ENCODE data around the gene NFATC1.
"Not testable (repeated sequence)": the region's sequence is repeated elsewhere in the genome, so short reads cannot be mapped to it uniquely, and the experiment has no call there.

NFATC1 gene

GRCh38 chr18:79476918-79477571, 81.3 kb downstream of the NFATC1 start:
- no peak overlapping the region for H3K4me3 ChIP-seq (ENCODE audit: low read length)
- H3K27me3 ChIP-seq (ENCODE audit: control insufficient read depth, insufficient read depth, low read length): no peaks in the 10 kb centered on the region
- H3K36me3 ChIP-seq (ENCODE audit: control insufficient read depth, insufficient read depth, low read length): no peaks in the 10 kb centered on the region
- H3K4me1 ChIP-seq (ENCODE audit: control insufficient read depth, insufficient read depth, low read length): no peaks in the 10 kb centered on the region
- H3K9me3 ChIP-seq (ENCODE audit: control insufficient read depth, low read length): no peaks in the 10 kb centered on the region
- H3K9ac ChIP-seq (ENCODE audit: low read length): no peak overlapping the region

GRCh38 chr18:79477711-79478483, 82.2 kb downstream of the NFATC1 start:
- Histone ChIP-seq H3K27me3 (ENCODE audit: control insufficient read depth, insufficient read depth, low read length) (no peaks in the 10 kb centered on the region), H3K36me3 (ENCODE audit: control insufficient read depth, insufficient read depth, low read length) (no peaks in the 10 kb centered on the region)

GRCh38 chr18:79478484-79479115, 82.9 kb downstream of the NFATC1 start:
- Histone ChIP-seq H3K4me3 (ENCODE audit: low read length) (no peak overlapping the region), H3K4me1 (ENCODE audit: control insufficient read depth, insufficient read depth, low read length) (no peaks in the 10 kb centered on the region), H3K9me3 (ENCODE audit: control insufficient read depth, low read length) (no peaks in the 10 kb centered on the region), H3K36me3 (ENCODE audit: control insufficient read depth, insufficient read depth, low read length) (no peaks in the 10 kb centered on the region), H3K27me3 (ENCODE audit: control insufficient read depth, insufficient read depth, low read length) (no peaks in the 10 kb centered on the region), H3K9ac (ENCODE audit: low read length) (no peak overlapping the region)

More at GRCh38 chr18:79477711-79478483, 82.2 kb downstream of the NFATC1 start:
- no peak overlapping the region for H3K9ac ChIP-seq (ENCODE audit: low read length)
- H3K9me3 ChIP-seq (ENCODE audit: control insufficient read depth, low read length): no peaks in the 10 kb centered on the region
- no peak overlapping the region for H3K4me3 ChIP-seq (ENCODE audit: low read length)
- H3K4me1 ChIP-seq (ENCODE audit: control insufficient read depth, insufficient read depth, low read length): no peaks in the 10 kb centered on the region

GRCh38 chr18:79479116-79479760, 83.5 kb downstream of the NFATC1 start:
- Histone ChIP-seq H3K9me3 (ENCODE audit: control insufficient read depth, low read length) (no peaks in the 10 kb centered on the region), H3K27me3 (ENCODE audit: control insufficient read depth, insufficient read depth, low read length) (no peaks in the 10 kb centered on the region), H3K9ac (ENCODE audit: low read length) (no peak overlapping the region), H3K36me3 (ENCODE audit: control insufficient read depth, insufficient read depth, low read length) (no peaks in the 10 kb centered on the region), H3K4me3 (ENCODE audit: low read length) (no peak overlapping the region), H3K4me1 (ENCODE audit: control insufficient read depth, insufficient read depth, low read length) (no peaks in the 10 kb centered on the region)

GRCh38 chr18:79479761-79480161, 84.0 kb downstream of the NFATC1 start:
- Histone ChIP-seq H3K4me3 (ENCODE audit: low read length) (no peak overlapping the region), H3K9me3 (ENCODE audit: control insufficient read depth, low read length) (no peaks in the 10 kb centered on the region), H3K9ac (ENCODE audit: low read length) (no peak overlapping the region), H3K27me3 (ENCODE audit: control insufficient read depth, insufficient read depth, low read length) (no peaks in the 10 kb centered on the region), H3K36me3 (ENCODE audit: control insufficient read depth, insufficient read depth, low read length) (no peaks in the 10 kb centered on the region), H3K4me1 (ENCODE audit: control insufficient read depth, insufficient read depth, low read length) (no peaks in the 10 kb centered on the region)

- no peaks in the 10 kb centered on the region for H3K36me3 ChIP-seq (ENCODE audit: control insufficient read depth, insufficient read depth, low read length)
- no peaks in the 10 kb centered on the region for H3K4me1 ChIP-seq (ENCODE audit: control insufficient read depth, insufficient read depth, low read length)
- no peak overlapping the region for H3K4me3 ChIP-seq (ENCODE audit: low read length)
- no peak overlapping the region for H3K9ac ChIP-seq (ENCODE audit: low read length)
- H3K27me3 ChIP-seq (ENCODE audit: control insufficient read depth, insufficient read depth, low read length): no peaks in the 10 kb centered on the region
- no peaks in the 10 kb centered on the region for H3K9me3 ChIP-seq (ENCODE audit: control insufficient read depth, low read length)
Observed at GRCh38 chr18:79480171-79481045, 84.7 kb downstream of the NFATC1 start.

GRCh38 chr18:79481046-79481790, 85.5 kb downstream of the NFATC1 start:
- Histone ChIP-seq H3K4me3 (ENCODE audit: low read length) (no peak overlapping the region), H3K27me3 (ENCODE audit: control insufficient read depth, insufficient read depth, low read length) (no peaks in the 10 kb centered on the region), H3K4me1 (ENCODE audit: control insufficient read depth, insufficient read depth, low read length) (no peaks in the 10 kb centered on the region), H3K36me3 (ENCODE audit: control insufficient read depth, insufficient read depth, low read length) (no peaks in the 10 kb centered on the region), H3K9ac (ENCODE audit: low read length) (no peak overlapping the region), H3K9me3 (ENCODE audit: control insufficient read depth, low read length) (no peaks in the 10 kb centered on the region)

GRCh38 chr18:79483393-79483792, 87.7 kb downstream of the NFATC1 start:
- not testable (repeated sequence) for H3K9ac ChIP-seq (ENCODE audit: low read length); H3K4me3 ChIP-seq (ENCODE audit: low read length); H3K9me3 ChIP-seq (ENCODE audit: control insufficient read depth, low read length); H3K36me3 ChIP-seq (ENCODE audit: control insufficient read depth, insufficient read depth, low read length); H3K4me1 ChIP-seq (ENCODE audit: control insufficient read depth, insufficient read depth, low read length); H3K27me3 ChIP-seq (ENCODE audit: control insufficient read depth, insufficient read depth, low read length)

- Histone ChIP-seq H3K27me3 (ENCODE audit: control insufficient read depth, insufficient read depth, low read length) (no peaks in the 10 kb centered on the region), H3K4me1 (ENCODE audit: control insufficient read depth, insufficient read depth, low read length) (no peaks in the 10 kb centered on the region), H3K36me3 (ENCODE audit: control insufficient read depth, insufficient read depth, low read length) (no peaks in the 10 kb centered on the region), H3K9me3 (ENCODE audit: control insufficient read depth, low read length) (no peaks in the 10 kb centered on the region), H3K9ac (ENCODE audit: low read length) (no peak overlapping the region), H3K4me3 (ENCODE audit: low read length) (no peak overlapping the region)
Observed at GRCh38 chr18:79483971-79484491, 88.3 kb downstream of the NFATC1 start.

GRCh38 chr18:79484661-79485621, 89.2 kb downstream of the NFATC1 start:
- H3K9ac ChIP-seq (ENCODE audit: low read length): no peak overlapping the region
- no peak overlapping the region for H3K4me3 ChIP-seq (ENCODE audit: low read length)
- H3K36me3 ChIP-seq (ENCODE audit: control insufficient read depth, insufficient read depth, low read length): no peaks in the 10 kb centered on the region
- no peaks in the 10 kb centered on the region for H3K9me3 ChIP-seq (ENCODE audit: control insufficient read depth, low read length)
- no peaks in the 10 kb centered on the region for H3K4me1 ChIP-seq (ENCODE audit: control insufficient read depth, insufficient read depth, low read length)
- no peaks in the 10 kb centered on the region for H3K27me3 ChIP-seq (ENCODE audit: control insufficient read depth, insufficient read depth, low read length)
